Measurements from ENCODE around the gene SLC29A3. TPM values are rescaled to one million over a fixed set of nuclear protein-coding genes. Genes with fewer than 3 reads are reported as not detected.
A peak's percentile ranks its signal among the peaks of the same experiment; 100 is the strongest.

SLC29A3 gene
- total RNA-seq, 1 donor from 2014 or later: 4.4 TPM

DNA sequence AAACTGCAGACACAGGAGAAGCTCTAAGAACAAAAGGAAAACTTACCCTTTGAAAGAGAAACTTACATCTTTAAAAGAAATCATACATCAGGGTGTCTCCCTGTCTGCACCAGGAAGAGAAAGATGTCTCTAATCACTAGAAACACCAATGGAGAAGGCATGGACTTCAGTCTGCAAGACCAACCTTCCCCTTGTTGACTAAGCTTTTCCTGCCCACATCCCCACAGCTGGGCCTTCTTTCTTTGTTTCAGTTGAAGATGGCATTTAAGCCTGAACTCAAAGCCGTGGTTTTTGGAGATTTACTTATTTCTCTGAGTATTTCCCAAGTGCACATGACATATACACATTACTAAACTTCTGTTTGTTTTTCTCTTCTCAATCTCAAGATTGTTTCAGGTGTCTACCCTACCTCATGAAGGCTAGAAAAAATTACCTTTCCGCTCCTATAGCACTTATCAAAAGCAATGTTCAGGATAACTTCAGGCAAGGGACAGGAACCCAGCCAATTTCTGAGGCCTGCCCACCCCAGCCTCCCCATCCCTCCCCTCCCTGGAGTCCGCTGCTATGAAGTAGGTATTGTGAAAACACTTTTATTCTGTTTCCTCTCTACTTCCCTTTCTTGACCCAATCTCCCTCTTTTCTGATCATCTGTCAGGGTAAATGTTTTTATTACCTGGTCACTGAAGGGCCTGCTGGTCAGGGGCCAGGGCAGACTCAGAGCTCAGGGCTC, 2.8 kb upstream of the SLC29A3 start:
- TF ChIP-seq, protein P1, sequence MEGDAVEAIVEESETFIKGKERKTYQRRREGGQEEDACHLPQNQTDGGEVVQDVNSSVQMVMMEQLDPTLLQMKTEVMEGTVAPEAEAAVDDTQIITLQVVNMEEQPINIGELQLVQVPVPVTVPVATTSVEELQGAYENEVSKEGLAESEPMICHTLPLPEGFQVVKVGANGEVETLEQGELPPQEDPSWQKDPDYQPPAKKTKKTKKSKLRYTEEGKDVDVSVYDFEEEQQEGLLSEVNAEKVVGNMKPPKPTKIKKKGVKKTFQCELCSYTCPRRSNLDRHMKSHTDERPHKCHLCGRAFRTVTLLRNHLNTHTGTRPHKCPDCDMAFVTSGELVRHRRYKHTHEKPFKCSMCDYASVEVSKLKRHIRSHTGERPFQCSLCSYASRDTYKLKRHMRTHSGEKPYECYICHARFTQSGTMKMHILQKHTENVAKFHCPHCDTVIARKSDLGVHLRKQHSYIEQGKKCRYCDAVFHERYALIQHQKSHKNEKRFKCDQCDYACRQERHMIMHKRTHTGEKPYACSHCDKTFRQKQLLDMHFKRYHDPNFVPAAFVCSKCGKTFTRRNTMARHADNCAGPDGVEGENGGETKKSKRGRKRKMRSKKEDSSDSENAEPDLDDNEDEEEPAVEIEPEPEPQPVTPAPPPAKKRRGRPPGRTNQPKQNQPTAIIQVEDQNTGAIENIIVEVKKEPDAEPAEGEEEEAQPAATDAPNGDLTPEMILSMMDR (IDR thresholded peaks at IDR 0.05): no peak
- no peak overlapping the region for H3K4me3 Mint-ChIP-seq (ENCODE audit: unreplicated experiment)
- H3K27ac Mint-ChIP-seq (ENCODE audit: unreplicated experiment): no peak overlapping the region
- DNase-seq (ENCODE audit: extremely low spot score, unreplicated experiment): no peak
- peaks cover 32% of the 10 kb centered on the region for H3K27me3 Mint-ChIP-seq (ENCODE audit: unreplicated experiment)
- H3K36me3 Mint-ChIP-seq (ENCODE audit: unreplicated experiment): no peaks in the 10 kb centered on the region
- no peaks in the 10 kb centered on the region for H3K9me3 Mint-ChIP-seq (ENCODE audit: unreplicated experiment)
- peaks cover 9% of the 10 kb centered on the region for H3K4me1 Mint-ChIP-seq (ENCODE audit: unreplicated experiment)

DNA sequence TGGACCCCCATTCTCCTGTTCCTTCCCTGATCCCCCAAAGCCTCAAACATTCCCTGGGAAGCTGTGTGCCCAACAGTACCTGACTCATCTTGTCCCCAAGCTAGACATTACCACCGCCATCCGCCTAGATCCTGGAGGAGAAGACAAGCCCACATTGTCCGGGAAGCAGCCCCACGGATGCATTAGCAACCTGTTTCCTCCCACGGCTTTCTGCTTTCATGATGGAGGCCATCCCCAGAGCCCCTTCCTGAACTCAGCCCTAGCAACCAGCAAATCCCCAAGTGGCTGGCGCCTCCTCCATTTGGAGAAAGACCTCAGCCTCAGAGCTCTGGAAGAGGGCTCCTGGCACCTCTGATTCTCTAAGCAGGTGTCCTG, 2.3 kb upstream of the SLC29A3 start:
- Mint-ChIP-seq H3K27ac (ENCODE audit: unreplicated experiment) (no peak overlapping the region), H3K27me3 (ENCODE audit: unreplicated experiment) (peaks cover 30% of the 10 kb centered on the region), H3K9me3 (ENCODE audit: unreplicated experiment) (no peaks in the 10 kb centered on the region), H3K4me1 (ENCODE audit: unreplicated experiment) (peaks cover 9% of the 10 kb centered on the region), H3K4me3 (ENCODE audit: unreplicated experiment) (no peak overlapping the region), H3K36me3 (ENCODE audit: unreplicated experiment) (no peaks in the 10 kb centered on the region)
- no peak for DNase-seq (ENCODE audit: extremely low spot score, unreplicated experiment)
- TF ChIP-seq, protein P1 (IDR thresholded peaks at IDR 0.05): no peak

DNA sequence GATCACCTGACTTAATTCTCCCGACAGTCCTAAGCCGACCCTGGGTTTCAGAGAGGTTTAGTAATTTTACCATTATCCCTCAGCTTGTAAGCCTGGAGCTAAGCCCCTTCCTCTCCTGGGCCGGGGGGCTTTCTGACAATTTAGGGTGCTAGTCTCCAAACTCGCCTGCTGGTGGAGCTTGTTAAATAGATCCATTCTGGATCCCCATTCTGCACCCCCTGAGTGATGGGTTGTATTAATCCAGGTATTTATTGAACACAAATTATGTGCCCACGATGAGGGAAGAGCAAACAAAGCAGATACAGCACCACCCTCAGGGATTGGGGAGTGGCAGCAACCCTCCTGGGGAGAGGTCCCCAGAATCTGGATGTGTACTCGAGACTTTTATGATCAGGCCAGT, 1.3 kb upstream of the SLC29A3 start:
- peak overlapping the region; percentile 35 for H3K4me3 Mint-ChIP-seq (ENCODE audit: unreplicated experiment)
- H3K4me1 Mint-ChIP-seq (ENCODE audit: unreplicated experiment): peaks cover 9% of the 10 kb centered on the region
- DNase-seq (ENCODE audit: extremely low spot score, unreplicated experiment): no peak
- H3K36me3 Mint-ChIP-seq (ENCODE audit: unreplicated experiment): peaks cover 1% of the 10 kb centered on the region
- TF ChIP-seq, protein P1 (IDR thresholded peaks at IDR 0.05): no peak
- H3K9me3 Mint-ChIP-seq (ENCODE audit: unreplicated experiment): no peaks in the 10 kb centered on the region
- no peak overlapping the region for H3K27ac Mint-ChIP-seq (ENCODE audit: unreplicated experiment)
- H3K27me3 Mint-ChIP-seq (ENCODE audit: unreplicated experiment): peaks cover 25% of the 10 kb centered on the region

DNA sequence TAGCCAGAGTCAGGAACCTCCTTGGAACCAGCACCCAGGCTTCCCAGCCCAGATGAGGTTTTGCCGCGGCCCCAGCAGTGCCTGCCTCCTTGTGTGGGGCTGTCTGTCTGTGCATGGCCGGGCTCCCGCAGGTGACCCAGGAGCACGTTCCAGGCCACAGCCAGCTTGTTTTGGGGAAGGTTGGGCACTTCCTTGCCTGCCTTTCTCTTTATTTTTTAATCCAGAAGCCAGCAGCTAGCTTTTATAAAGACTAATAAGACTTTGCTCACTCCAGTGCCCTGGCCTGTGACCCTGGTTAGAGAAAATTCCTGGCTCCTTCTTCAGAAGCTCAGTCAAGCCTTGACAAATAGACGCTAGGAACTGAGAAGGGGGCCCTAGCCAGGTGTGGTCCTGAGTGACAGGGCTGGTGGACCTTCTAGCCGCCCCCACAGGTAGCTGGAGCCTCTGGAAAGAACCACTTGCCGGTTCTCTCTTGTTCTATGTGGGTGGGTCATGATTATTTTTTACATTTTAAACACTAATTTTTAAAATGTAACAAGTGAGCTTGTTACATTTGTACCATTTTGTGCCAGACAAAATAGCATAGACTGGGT, 837 bp downstream of the SLC29A3 start:
- H3K27ac Mint-ChIP-seq (ENCODE audit: unreplicated experiment): peak overlapping the region; percentile 89
- peaks cover 6% of the 10 kb centered on the region for H3K36me3 Mint-ChIP-seq (ENCODE audit: unreplicated experiment)
- peaks cover 6% of the 10 kb centered on the region for H3K4me1 Mint-ChIP-seq (ENCODE audit: unreplicated experiment)
- TF ChIP-seq, protein P1 (IDR thresholded peaks at IDR 0.05): peak; percentile 1
- H3K9me3 Mint-ChIP-seq (ENCODE audit: unreplicated experiment): no peaks in the 10 kb centered on the region
- peak overlapping the region; percentile 97 for H3K4me3 Mint-ChIP-seq (ENCODE audit: unreplicated experiment)
- peaks cover 15% of the 10 kb centered on the region for H3K27me3 Mint-ChIP-seq (ENCODE audit: unreplicated experiment)
- DNase-seq (ENCODE audit: extremely low spot score, unreplicated experiment): no peak

DNA sequence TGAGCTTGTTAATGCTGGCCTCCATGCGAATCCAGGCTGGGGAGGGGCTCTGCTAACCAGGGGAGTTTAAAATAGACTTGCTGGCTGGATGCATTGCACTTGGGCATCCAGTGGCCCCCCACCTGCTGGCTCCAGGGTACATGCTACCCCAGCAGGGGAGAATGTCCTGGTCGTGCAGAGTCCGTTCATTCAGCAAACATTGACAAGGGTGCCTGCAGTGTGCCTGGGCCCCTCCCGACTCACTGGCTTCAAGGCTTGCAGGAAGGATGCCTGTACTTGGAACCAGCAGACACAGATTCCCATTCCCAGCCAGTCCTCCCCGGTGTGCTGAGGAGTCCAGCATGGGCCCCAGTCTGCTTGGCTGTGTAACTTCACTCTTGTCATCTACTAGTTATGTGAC, 1.5 kb downstream of the SLC29A3 start:
- Mint-ChIP-seq H3K27ac (ENCODE audit: unreplicated experiment) (no peak overlapping the region), H3K36me3 (ENCODE audit: unreplicated experiment) (peaks cover 6% of the 10 kb centered on the region), H3K4me3 (ENCODE audit: unreplicated experiment) (peak overlapping the region; percentile 0), H3K27me3 (ENCODE audit: unreplicated experiment) (peaks cover 13% of the 10 kb centered on the region), H3K9me3 (ENCODE audit: unreplicated experiment) (no peaks in the 10 kb centered on the region), H3K4me1 (ENCODE audit: unreplicated experiment) (peaks cover 6% of the 10 kb centered on the region)
- TF ChIP-seq, protein P1 (IDR thresholded peaks at IDR 0.05): no peak
- DNase-seq (ENCODE audit: extremely low spot score, unreplicated experiment): no peak
